CD4-positive, alpha-beta T cell treated with Interleukin-12 subunit alpha and Interleukin-12 subunit beta, for 1 hour (primary cell): ENCODE results near the gene SBF1.

Experiments
- DNase-seq: peaks from one replicate; pipeline ENCODE4 v3.0.0-alpha.2; 2020

SBF1 gene

DNA sequence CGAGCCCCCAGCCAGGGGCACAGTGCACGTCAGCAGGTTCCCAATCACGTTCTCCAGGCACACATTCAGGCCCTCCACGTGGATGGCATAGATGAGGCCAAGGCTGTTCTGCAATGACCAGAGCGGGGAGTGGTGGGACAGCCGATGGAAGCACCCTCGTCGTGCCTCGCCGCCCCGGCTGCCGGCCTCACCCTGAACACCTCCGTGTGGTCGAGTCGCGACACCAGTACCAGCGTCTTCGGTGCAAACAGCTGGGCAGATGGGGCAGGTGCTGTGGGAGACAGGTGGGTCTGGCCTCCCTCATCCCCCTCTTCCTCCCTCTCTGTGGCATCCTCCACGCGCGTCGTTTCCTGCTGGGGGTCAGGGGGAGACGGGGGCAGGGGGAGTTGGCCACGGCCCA lies 7.5 kb downstream of the SBF1 start:
- DNase-seq: no peak

DNA sequence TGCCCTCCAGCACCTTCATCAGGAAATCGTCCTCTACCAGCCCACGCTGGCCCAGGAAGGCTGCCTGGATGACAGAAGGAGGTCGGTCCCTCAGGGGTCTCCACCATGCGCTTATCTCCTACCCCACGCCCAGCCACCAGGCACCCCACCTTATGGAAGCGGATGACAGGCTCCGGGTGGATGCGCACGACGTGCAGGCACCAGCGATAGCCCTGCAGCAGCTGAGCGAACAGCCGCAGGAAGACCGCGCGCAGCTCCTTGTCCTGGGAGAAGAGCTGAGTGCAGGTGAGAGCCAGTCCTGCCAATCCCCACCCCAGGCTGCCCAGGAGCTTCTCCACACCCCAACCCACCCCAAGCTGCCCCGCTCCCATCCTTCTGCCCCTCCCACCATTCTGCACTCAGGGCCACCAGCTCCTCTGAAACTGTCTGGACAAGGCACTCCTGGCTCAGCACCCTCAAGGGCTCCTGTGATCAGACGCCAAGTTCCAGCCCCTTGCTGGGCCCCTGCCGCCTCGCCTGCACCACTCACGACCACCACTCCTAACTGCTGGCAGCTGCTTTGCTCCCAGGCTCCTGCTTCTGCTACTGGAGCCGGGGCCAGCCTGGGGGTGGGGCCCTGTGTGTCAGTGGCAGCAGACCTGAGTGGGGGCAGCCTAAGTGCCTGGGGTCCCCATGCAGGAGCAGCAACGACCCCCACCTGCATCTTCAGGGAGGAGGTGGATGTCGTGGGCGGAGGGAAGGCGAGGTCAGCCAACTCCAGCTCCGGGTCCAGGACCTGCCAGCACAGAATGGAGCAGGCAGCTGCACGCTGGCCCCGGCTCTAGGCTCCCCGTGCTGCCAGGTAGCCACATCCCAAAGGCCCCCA lies 9.5 kb downstream of the SBF1 start:
- no peak for DNase-seq

DNA sequence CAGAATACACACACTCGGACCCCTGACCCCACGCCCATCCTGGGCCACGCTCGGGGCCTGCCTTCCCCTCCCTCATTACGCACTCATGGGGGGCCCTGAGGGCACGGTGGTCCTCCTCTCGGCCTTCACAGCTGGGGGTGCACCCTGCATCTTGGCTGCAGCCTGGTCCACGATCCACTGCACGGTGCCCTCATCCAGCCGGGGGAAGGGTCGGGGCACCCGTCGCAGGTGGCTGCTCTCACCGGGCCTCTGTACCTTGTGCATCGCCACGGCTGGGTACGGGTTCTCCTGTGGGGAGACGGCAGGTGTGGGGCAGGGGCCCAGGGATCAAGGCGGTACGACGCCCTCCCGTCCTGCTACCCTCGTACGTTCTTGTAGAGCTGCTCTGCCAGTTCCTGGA lies 10.4 kb downstream of the SBF1 start:
- no peak for DNase-seq

DNA sequence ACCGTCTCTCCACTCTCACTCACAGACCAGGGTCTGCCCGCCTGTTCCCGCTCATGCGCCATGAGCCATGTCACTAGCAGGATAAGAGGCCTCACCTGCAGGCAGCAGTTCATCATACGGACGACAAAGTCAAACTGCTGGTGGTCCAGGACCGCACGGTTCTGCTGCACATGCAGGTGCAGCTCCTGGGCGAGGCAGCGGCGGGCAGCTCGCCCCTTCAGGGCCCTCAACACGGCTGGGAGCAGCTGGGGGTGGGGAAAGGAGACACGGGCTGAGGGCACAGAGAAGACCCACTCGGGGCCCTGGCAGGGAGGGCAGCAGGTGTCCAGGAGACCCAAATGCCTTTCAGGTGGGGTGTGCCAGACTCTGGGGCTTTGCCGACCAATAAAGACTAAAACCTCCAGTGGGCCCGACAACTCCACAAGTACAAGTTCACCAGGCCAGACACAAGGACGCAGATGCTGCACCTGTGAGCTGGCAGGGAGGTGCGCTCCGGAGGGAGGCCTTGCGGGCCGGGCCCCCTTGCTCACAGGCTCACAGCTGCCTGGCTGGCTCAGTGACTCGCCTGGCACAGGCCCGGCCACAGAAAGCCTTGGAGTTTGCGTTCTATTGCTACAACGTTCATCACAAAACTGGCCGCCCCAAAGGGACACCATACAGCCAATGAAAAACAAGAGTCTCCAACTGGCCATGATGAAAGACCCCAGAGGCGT lies 11.5 kb downstream of the SBF1 start:
- DNase-seq: no peak

DNA sequence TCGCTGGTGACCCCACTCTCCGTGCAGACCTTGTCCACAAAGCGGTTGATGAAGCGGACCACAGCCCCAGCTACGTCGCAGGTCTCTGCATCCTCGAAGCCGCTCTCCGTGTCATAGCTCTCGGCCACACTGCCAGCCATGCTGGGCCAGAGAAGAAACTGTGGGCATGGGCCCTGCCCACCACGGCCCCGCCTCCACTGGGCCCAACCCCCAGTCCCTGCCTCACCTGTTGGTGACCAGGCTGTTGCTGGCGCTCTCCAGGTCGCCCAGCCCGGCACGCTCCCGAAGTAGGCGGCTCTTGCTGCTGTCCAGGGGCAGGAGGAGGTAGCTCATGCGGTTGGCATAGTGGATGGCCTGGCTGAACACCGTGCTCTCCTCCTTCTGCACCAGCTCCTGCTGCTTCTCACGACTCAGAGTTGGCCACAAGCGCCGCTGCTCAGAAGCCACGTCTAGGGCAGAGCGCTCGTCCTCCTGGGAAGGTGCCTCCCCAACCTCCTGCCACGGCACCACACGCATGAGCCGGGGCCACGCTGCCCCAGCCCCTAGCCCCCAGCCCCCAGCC lies 12.8 kb downstream of the SBF1 start:
- DNase-seq: no peak

DNA sequence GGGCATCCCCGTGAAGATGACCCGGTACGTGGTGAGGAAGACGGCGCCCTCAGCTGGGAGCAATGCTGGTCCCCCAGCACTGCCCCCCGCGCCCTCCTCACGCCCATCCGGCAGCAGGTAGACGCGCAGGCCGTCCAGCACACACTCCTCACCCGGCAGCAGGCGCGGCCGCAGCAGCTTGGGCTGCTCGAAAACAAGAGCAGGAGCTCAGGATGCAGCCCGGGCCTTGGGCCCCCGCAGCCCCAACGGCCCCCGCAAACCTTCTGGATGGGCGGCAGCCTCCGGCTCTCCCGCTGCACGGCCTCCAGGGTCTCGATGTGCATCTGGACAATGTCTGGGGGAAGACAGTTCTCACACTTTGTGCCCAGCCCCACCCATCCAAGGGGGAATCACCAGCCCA lies 13.3 kb downstream of the SBF1 start:
- DNase-seq: no peak

DNA sequence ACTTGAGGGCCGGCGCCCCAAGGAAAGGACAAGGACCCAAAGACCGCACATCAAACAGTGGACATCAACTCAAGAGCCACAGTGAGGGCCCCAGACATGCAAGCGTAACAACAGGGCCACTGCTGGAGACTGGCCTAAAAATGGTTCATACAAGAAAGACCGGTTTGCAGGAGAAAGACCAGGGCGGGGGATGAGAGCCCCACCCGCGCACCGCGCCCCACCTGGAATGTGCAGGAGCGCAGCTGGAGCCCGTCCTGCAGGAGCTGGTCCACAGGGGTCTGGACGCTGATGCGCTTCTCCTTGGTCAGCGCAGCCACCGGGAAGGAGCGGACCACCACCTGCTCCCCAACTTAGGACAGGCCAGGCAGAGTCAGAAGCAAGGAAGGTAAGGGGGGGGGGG lies 13.9 kb downstream of the SBF1 start:
- DNase-seq: no peak

DNA sequence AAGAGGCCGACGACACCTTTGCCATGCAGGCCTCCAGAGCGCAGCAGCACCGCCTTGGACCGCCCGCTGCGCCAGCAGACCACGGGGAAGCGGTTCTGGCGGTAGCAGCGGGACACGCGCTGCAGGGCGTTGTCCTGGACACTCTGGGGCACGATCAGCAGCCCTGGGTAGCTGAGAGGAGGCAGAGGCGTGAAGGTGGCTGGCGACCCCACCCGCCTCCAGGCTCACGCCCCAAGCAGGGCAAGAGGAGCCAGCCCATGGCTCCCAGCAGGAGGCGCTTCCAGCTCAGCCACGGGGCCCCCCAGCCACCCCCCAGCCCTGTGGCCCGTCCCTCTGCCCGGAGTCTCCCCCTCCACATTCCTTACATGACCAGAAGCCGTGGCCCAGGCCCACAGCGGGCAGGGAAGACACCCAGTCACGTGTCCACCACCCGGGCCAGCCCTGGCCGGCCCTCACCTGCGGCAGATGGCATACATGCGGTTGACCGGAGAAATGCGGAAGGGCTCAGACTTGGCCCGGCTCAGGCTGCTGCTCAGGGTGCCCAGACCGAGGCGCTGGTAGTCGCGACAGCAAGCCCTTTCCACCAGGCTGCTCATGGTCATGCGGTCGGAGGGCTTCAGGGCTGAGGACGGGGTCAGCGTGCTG lies 15.2 kb downstream of the SBF1 start:
- peak; percentile 17 for DNase-seq

DNA sequence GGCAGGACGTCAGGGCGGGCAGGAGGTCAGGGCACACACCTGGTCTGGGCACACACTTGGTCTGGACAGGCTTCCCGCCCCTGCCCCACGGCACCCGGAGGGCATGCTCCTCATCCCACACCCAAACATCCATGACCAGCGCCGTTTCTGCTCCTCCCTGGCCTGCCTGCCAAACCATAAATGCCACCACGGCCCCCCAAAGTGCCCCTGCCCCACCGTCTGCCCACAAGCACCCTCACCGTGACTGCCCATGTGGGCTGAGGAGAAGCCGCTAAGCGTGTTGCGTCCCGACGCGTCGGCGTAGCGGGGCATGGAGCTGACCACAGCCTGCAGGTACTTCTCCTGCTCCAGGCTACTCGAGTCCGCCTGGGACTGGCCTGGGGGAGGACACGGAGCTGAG lies 15.8 kb downstream of the SBF1 start:
- DNase-seq: no peak

DNA sequence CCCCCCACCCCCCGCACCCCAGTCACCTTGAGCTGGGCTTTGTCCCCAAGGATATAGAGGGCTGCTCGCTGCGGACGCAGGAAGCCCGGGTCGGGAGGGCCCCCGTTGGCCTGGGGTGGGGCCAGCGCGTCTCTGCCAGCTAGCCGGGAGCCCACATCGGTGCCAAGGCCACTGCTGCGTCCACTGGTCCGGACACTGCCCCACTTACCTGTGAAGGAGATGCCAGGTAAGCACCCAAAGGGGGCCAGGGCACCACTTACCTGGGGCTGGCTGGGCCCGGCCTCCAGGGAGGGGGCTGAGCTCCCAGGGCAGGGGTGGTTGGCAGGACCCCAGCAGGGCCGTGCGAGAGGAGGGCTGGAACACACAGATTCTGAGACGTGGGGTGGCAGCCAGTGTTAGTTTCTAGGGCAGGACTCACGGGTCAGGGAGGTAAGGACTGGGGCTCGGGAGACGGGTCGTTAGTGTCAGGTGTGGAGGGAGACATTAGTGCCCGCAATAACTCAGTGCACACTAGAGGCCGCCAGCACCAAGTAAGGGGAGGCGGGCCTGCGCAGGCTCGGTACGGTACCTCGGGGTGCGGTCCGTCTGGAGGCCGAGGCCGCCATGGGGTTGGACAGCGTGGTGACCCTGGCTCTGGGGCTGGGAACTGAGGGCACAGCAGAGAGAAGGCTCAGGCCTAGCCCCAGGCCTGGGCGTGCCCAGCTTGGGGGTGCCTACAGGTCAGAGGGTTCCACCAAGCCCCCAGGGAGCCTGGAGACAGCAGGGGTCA lies 18.2 kb downstream of the SBF1 start:
- DNase-seq: no peak

DNA sequence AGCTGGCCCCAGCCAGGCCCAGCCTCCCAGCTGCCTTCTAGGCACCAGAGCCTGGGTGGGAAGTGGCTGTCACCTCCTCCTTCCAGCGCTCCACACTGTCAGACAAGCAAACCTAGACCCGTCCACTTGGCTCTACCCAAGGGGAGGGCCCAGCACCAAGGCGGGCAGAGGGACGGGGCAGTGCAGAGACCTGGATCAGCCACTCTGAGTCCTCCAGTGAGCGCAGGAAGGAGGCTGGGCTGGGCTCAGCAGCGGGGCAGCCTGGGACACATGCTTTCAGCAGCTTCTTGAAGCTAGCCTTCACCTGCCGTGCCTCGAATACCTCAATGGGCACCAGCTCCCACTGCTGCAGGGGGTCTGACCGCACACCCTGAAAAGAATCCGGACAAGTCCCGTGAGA lies 18.8 kb downstream of the SBF1 start:
- no peak for DNase-seq

DNA sequence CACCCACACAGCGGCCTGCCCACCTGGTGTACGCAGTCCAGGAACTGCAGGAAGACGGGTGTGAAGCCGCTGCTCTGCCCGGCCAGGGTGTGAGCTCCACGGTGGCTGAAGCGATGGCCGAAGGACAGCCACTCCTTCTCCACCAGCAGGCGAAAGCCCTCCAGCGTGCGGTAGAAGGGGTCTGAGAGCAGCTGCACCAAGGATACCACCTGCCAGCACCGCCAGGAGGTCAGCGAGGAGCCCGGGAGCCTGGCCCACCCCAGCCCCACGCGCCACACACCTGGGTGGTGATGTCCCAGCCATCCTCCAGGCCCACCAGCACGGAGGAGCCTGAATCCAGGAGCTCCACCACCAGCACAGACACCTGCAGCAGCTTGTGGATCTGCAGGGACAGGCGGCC lies 19.6 kb downstream of the SBF1 start:
- no peak for DNase-seq

DNA sequence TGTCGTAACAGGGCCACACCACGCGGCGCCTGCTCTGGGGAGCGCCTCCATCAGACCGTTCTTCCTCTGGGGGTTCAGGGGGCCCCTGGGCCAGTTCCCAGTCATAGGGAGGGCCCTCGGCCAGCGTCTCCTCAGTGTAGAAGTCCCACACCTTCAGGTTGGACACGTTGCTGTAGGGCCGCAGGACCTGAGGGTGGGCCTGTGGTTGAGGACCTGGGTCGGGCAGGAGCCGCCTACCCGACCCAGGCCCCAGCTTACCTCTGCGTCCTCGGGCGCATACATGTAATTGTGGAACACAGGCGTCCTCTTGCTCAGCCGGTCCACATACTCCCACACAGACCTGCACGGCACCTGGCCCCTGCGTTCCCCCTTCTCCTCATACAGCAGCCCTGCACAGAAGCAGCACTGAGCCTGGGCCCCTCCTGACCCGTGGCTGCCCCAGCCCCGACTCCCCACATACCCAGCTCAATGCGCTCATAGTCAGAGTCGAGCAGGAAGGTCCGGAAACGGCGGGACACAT lies 20.2 kb downstream of the SBF1 start:
- no peak for DNase-seq

DNA sequence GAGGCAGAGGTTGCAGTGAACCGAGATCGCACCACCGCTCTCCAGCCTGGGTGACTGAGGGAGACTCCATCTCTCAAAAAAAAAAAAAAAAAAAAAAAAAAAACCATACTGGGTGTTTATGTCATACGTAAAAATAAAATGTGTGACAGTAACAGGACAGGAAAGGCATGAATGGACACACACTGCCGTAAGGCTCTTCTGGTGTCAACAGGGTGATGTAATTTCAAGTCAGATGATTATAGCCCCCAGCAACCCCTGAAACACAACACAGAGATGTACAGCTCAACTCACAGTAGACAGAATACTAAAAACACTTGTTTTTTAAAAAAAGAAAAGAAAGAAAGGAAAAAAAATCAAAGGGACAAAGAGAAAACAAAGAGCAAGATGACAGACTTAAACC lies 22.2 kb downstream of the SBF1 start:
- DNase-seq: no peak

DNA sequence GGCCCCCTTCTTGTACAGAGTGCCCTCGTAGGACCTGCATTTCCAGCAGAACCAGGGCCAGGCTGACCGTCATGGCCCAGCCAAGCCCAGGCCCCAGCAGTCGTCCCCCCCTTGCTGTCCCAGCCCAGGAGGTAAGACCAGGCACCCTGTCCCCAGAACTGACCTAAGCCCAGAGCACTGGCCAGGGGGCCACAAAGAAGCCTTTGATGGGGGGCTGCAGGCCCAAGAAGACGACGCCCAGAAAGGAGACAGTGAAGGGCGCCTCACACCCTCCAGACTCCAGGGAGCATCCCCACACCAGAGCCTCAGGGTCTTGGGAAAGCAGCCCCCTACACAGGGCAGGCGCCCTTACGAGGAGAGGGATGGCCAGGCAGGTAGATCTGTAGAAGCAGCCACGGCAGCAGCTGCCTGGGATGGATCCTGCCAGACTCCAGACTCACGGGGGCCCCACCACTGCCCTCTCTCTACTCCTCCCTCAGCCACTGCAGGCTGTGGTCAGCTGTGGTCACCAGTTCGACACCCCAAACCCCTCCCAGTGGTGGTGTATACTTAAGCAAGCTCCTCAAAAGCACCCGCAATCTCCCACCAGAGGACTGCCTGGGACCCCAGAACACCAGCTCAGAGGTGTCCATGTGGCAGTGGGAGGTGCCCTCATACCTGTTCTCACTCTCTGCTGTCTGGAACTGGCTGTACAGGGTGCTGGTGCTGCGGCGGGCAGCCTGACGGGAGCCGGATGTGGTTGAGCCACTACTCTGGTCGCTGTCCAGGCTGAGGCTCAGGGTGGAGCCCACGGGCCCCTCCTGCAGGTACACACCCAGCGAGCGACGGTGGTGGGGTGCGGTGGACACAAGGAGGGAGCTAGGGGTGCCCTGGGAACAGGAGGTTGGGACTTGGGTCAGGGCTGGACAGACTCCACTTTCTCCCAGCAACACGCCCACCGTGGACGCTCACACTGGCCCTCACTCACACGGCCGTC lies 27.0 kb downstream of the SBF1 start:
- DNase-seq: no peak

DNA sequence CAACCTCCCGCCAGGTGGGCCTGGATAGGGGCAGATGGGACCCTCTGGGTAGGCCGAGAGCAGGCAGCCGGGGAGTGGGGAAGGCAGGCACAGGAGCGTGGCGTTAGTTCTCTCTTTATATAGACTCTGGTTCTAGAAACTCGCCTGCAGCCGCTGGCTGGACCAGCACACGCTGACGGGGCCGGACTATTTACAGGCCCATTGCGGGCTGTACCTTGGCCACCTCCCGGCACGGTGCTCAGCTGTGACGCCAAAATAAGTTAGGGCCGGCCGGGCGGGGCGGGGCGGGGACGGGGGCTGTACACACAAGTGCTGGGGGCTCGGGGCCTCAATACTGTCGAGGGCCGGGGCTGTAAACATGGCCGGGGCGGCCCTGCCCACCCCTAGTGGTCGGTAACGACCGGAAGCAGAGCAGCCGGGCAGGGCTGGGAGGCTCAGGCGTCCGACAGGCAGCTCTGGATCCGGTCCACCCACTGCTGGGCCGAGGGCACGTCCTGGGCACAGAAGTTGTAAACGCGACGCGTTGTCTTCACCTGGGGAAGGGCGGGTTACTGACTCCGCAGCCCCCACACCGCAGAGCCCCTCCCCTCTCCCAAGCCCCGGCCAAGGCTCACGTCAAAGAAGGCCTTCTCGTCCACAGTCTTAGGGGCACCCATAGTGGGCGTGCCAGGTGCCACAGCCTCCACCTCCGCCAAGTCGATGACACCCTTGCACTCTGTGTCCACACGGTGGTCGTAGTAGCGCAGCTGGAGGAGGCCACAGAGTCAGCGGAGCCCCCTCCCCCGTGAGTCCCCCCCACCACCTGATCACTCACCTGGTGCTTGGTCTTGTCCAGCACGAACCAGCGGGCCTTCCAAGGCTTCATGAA lies 27.9 kb downstream of the SBF1 start:
- DNase-seq: no peak

DNA sequence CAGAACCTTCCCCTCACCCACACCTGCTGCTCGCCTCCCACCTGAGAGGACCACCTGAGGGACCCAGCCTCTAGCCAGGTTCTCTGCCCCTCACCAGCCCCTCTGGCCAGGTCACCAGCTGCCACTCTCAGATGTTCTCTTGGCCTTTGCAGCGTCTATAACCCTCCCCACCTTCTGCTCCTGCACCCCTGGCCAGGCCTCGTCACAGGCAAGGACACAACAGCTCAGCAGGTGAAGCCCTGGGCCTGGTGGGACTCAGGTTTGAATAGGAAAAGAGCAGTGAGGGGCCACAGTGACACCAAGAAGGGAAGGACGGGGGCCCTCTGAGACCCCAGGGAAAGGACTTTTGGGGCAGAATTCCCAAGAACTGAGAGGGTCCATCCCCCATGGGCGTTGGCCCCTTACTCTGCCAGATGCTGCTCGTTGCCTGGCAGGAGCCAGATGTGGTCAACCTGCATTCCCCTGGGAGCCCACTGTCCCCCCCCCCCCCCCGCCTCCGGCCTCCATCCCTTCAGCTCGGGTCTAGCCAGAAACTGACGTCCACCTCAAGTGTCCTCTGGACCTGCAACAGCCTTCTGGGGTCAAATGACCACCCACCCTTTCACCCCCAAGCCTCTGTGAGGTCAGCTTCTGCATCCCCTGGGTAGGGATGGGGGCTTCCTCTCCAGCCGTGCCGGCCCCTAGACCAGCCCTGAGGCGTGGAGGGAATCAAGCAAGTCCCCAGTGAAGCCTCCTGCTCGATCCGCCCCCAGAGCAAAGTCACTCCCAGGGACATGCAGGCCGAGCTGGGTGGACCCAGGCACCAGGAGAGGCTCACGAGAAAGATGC lies 28.7 kb downstream of the SBF1 start:
- no peak for DNase-seq

DNA sequence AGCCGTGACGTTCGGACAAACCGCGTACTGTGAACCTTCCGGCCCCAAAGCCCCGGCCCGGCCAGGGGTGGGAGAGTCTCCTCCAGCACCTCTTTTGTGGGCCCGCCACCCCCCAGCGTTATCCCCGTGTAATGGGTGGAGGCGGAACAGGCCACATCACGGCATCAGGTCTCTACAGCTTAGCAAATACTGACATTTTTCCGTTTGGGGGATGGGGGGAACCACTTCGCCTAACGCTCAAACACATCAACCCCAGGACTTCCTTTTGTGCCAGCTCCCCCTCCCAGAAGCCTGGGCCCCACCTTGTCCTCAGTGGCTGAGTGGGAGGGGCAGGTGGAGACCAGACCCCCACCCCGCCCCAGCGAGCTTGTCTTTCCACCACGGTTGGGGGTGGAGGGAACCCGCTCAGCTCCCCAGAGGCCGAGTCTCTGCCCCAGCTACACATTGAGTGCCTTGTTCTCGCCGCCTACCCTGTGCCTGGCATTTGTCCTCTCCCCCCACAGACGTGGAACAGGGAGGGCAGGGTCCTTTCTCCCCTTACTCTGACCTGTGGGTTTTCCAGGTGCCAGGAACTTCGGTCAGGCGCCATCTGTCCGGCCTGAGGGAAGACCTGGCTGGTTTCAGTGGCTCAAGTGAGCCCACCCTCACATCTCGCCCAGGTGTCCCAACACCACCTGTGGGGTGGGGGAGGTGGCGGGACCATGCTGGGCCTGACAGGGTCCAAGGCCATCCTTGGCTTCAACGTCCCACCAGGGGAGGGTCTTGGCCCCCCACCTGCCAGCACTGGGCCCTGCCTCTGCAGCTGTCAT lies 29.6 kb downstream of the SBF1 start:
- DNase-seq: peak; percentile 49

DNA sequence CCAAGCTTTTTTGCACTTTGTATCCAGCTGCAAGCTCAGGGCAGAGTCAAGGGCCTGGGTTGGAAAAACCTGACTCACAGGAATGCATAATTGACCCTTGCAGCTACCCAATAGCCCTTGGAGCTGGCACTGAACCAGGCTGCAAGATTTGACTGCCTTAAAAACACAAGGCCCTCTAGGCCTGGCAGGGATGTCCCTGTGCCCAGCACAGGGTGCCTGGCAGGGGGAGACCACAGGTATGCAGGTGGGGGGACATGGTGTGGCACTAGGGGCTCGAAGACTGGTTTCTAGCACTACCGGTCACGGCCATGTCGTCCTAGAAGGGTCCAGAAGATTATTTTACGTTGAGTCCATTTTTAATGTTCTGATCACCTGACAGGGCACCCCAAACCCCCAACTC lies 30.2 kb downstream of the SBF1 start:
- DNase-seq: no peak
